Endothelial cell of umbilical vein (primary cell): ENCODE data around the gene ZNRF1.

Experiments used
- CTCF ChIP-seq, 2 donors: IDR thresholded peaks; 1 replicate in 1 of 2; 2 replicates in 1 of 2; pipeline ENCODE4 v1.5.1; 2011; ENCODE audit warnings: low read length in 2 of 2, mild to moderate bottlenecking in 2 of 2, moderate library complexity in 2 of 2, control low read depth in 1 of 2, inconsistent platforms in 1 of 2, low read depth in 1 of 2; ENCODE audit not compliant: insufficient read depth in 1 of 2; ENCODE audit errors: extremely low read depth in 1 of 2
- POLR2A ChIP-seq: IDR thresholded peaks from 2 replicates; pipeline ENCODE4 v1.6.1; 2012; ENCODE audit warnings: low read depth, mild to moderate bottlenecking, control low read depth, low read length

- TF ChIP-seq CTCF (IDR thresholded peaks at IDR 0.05; ENCODE audit: extremely low read depth in 1 of 2, insufficient read depth in 1 of 2, low read depth in 1 of 2, low read length in 2 of 2) (no peak), POLR2A (no peak)
These were observed 68.1 kb downstream of the ZNRF1 start for GRCh38 chr16:75066861-75067447.
